HEK293T (cell line): ENCODE data around the gene RRAS.

Source experiments
- CTCF ChIA-PET: fragments of 350-600 bp; formaldehyde crosslinking; extraction: SDS; loops from one replicate; lab custom pipeline; 2021; ENCODE audit warnings: antibody characterized with exemption, inconsistent platforms; lab: Yijun Ruan, JAX
- POLR2A ChIA-PET: fragments of 350-600 bp; formaldehyde crosslinking; extraction: SDS; loops from one replicate; lab custom pipeline; 2020; ENCODE audit warnings: antibody characterized with exemption, inconsistent platforms; lab: Yijun Ruan, JAX
- DNase-seq: peaks from one replicate; pipeline ENCODE4 v3.0.0; 2012; ENCODE audit warnings: mixed read lengths; ENCODE audit errors: extremely low spot score
- ARNT ChIP-seq: fragments of 450-650 bp; IDR thresholded peaks from 2 replicates; pipeline ENCODE4 v1.6.1; 2017; ENCODE audit warnings: mild to moderate bottlenecking
- BHLHE40 ChIP-seq: fragments of 450-650 bp; IDR thresholded peaks from 2 replicates; pipeline ENCODE4 v1.6.1; 2016; ENCODE audit warnings: mild to moderate bottlenecking, moderate library complexity, borderline replicate concordance
- CTBP1 ChIP-seq: fragments of 450-650 bp; IDR thresholded peaks from 2 replicates; pipeline ENCODE4 v1.6.1; 2016; ENCODE audit warnings: borderline replicate concordance
- ELF4 ChIP-seq: fragments of 450-650 bp; IDR thresholded peaks from 2 replicates; pipeline ENCODE4 v1.6.1; 2017; ENCODE audit warnings: antibody characterized with exemption
- FOXA1 ChIP-seq: fragments of 450-650 bp; IDR thresholded peaks from 2 replicates; pipeline ENCODE4 v1.6.1; 2016; ENCODE audit warnings: mild to moderate bottlenecking
- FOXK2 ChIP-seq: fragments of 450-650 bp; IDR thresholded peaks from 2 replicates; pipeline ENCODE4 v1.6.1; 2016; ENCODE audit warnings: mild to moderate bottlenecking
- FOXM1 ChIP-seq: fragments of 450-650 bp; IDR thresholded peaks from 2 replicates; pipeline ENCODE4 v1.6.1; 2017; ENCODE audit warnings: mild to moderate bottlenecking, borderline replicate concordance
- HDGF ChIP-seq: fragments of 450-650 bp; IDR thresholded peaks from 2 replicates; pipeline ENCODE4 v1.6.1; 2017; ENCODE audit warnings: antibody characterized with exemption, borderline replicate concordance
- L3MBTL2 ChIP-seq: fragments of 450-650 bp; conservative IDR thresholded peaks from 2 replicates; pipeline ENCODE4 v1.6.1; 2016; ENCODE audit warnings: mild to moderate bottlenecking
- LEF1 ChIP-seq: fragments of 450-650 bp; IDR thresholded peaks from 2 replicates; pipeline ENCODE4 v1.6.1; 2017; ENCODE audit warnings: mild to moderate bottlenecking, borderline replicate concordance
- NFRKB ChIP-seq: fragments of 450-650 bp; IDR thresholded peaks from 2 replicates; pipeline ENCODE4 v1.6.1; 2016; ENCODE audit warnings: mild to moderate bottlenecking, moderate library complexity
- SP1 ChIP-seq: fragments of 450-650 bp; IDR thresholded peaks from 2 replicates; pipeline ENCODE4 v1.6.1; 2017
- SUZ12 ChIP-seq: fragments of 450-650 bp; IDR thresholded peaks from 2 replicates; pipeline ENCODE4 v1.6.1; 2016; ENCODE audit warnings: mild to moderate bottlenecking
- TARDBP ChIP-seq: fragments of 450-650 bp; IDR thresholded peaks from 2 replicates; pipeline ENCODE4 v1.6.1; 2016
- ZNF384 ChIP-seq: fragments of 450-650 bp; IDR thresholded peaks from 2 replicates; pipeline ENCODE4 v1.6.1; 2016
- TF ChIP-seq, protein P1 (sequence below): fragments of 450-650 bp; IDR thresholded peaks from 2 replicates; pipeline ENCODE4 v1.6.1; 2016

The RRAS gene

DNA sequence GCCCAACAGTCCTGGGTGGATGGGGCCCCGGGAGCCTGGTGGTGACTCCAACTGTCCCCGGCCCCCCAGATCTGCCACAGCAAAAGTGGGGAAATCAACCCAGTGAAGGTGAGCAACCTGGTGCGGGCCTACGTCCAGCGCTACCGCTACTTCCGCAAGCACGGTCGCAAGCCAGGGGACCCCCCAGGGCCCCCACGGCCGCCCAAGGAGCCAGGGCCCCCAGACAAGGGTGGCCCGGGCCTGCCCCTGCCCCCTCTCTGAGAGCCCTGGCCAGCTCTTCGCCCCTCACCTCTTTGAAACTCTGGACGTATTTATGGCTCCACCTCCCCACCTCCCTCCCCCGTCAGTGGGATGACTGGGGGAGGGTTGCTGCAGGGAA is 18.2 kb upstream of the RRAS start:
- POLR2A ChIA-PET = interaction anchor here (1.6 to 5.2 kb wide), 2 partner anchors 9 to 17 kb away, joined by 4 to 27 read pairs; partner anchors contain the start of genes RRAS and SCAF1
- DNase-seq = no peak
- CTCF ChIA-PET = no interaction called here
- TF ChIP-seq SUZ12 (no peak), FOXK2 (no peak), LEF1 (no peak), NFRKB (no peak), CTBP1 (no peak), FOXM1 (no peak), TARDBP (no peak), L3MBTL2 (no peak), BHLHE40 (no peak), ZNF384 (no peak), ELF4 (no peak)

GRCh38 chr19:49657493-49658138 is 17.7 kb upstream of the RRAS start:
- ChIA-PET POLR2A (interaction anchor here (1.6 to 5.2 kb wide), 2 partner anchors 8 to 17 kb away, joined by 4 to 27 read pairs; partner anchors contain the start of genes RRAS and SCAF1), CTCF (no interaction called here)
- TF ChIP-seq FOXA1 = no peak
- no peak for TF ChIP-seq NFRKB
- TF ChIP-seq HDGF = no peak
- TF ChIP-seq ELF4 = no peak
- no peak for TF ChIP-seq SP1
- TF ChIP-seq, protein P1, sequence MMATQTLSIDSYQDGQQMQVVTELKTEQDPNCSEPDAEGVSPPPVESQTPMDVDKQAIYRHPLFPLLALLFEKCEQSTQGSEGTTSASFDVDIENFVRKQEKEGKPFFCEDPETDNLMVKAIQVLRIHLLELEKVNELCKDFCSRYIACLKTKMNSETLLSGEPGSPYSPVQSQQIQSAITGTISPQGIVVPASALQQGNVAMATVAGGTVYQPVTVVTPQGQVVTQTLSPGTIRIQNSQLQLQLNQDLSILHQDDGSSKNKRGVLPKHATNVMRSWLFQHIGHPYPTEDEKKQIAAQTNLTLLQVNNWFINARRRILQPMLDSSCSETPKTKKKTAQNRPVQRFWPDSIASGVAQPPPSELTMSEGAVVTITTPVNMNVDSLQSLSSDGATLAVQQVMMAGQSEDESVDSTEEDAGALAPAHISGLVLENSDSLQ = no peak
- TF ChIP-seq ARNT = no peak
- no peak for DNase-seq

GRCh38 chr19:49656456-49657109 is 16.6 kb upstream of the RRAS start:
- ChIA-PET CTCF (no interaction called here), POLR2A (interaction anchor here (1.7 to 5.2 kb wide), 2 partner anchors 8 to 16 kb away, joined by 6 to 27 read pairs; partner anchors contain the start of genes RRAS and SCAF1)
- TF ChIP-seq LEF1 (no peak), TARDBP (no peak), ZNF384 (no peak), ELF4 (no peak), L3MBTL2 (no peak), CTBP1 (no peak), BHLHE40 (no peak), NFRKB (no peak), FOXA1 (no peak), SP1 (no peak), FOXM1 (no peak), HDGF (no peak), ARNT (no peak), SUZ12 (no peak), FOXK2 (no peak)
- TF ChIP-seq, protein P1 = no peak
- DNase-seq = no peak

- ChIA-PET POLR2A (interaction anchor here (0.5 to 5.2 kb wide), 6 partner anchors 8 to 65 kb away, joined by 3 to 27 read pairs (median 3); partner anchors contain the start of genes RRAS and SCAF1), CTCF (no interaction called here)
Measured at GRCh38 chr19:49655570-49656455, 15.9 kb upstream of the RRAS start.

More at GRCh38 chr19:49655570-49656455, 15.9 kb upstream of the RRAS start:
- TF ChIP-seq FOXM1 = no peak
- no peak for TF ChIP-seq ZNF384
- TF ChIP-seq FOXA1 = no peak
- no peak for TF ChIP-seq HDGF
- no peak for TF ChIP-seq SP1
- no peak for TF ChIP-seq ARNT
- no peak for TF ChIP-seq NFRKB
- no peak for TF ChIP-seq LEF1
- TF ChIP-seq, protein P1 = no peak
- TF ChIP-seq SUZ12 = no peak
- TF ChIP-seq ELF4 = no peak
- no peak for TF ChIP-seq L3MBTL2
- no peak for TF ChIP-seq TARDBP
- no peak for TF ChIP-seq BHLHE40
- TF ChIP-seq CTBP1 = no peak
- TF ChIP-seq FOXK2 = no peak
- no peak for DNase-seq
